ENCODE results near the gene ZNF579. TPM values are rescaled to one million over a fixed set of nuclear protein-coding genes. Genes with fewer than 3 reads are reported as not detected.

ZNF579 gene
- total RNA-seq, 1 donor from 2014 or later: 58.0 TPM

- H3K27ac ChIP-seq (ENCODE audit: low read depth, low read length): no peak overlapping the region
- H3K4me3 ChIP-seq (ENCODE audit: insufficient read depth, low read depth, low read length): no peak overlapping the region
- no peak overlapping the region for H2AFZ ChIP-seq (ENCODE audit: low read depth, low read length)
- H3K27ac Mint-ChIP-seq (ENCODE audit: unreplicated experiment): no peak overlapping the region
- H3K79me2 ChIP-seq (ENCODE audit: insufficient read depth, low read length): no peaks in the 10 kb centered on the region
- FAIRE-seq: no peak
- H3K9me3 ChIP-seq (ENCODE audit: insufficient read depth, low read depth, low read length): no peaks in the 10 kb centered on the region
- no peaks in the 10 kb centered on the region for H3K9me3 Mint-ChIP-seq (ENCODE audit: unreplicated experiment)
- H3K36me3 Mint-ChIP-seq (ENCODE audit: low read depth, unreplicated experiment): no peaks in the 10 kb centered on the region
- no peaks in the 10 kb centered on the region for H4K20me1 ChIP-seq (ENCODE audit: insufficient read depth, low read length)
- no peak overlapping the region for H3K4me3 Mint-ChIP-seq (ENCODE audit: unreplicated experiment)
- DNase-seq (ENCODE audit: low read depth): no peak
- no peaks in the 10 kb centered on the region for H3K27me3 Mint-ChIP-seq (ENCODE audit: low read depth, unreplicated experiment)
- H3K4me2 ChIP-seq (ENCODE audit: low read length): no peak overlapping the region
- H3K36me3 ChIP-seq (ENCODE audit: insufficient read depth, low read length): no peaks in the 10 kb centered on the region
- no peaks in the 10 kb centered on the region for H3K4me1 Mint-ChIP-seq (ENCODE audit: low read depth, unreplicated experiment)
- no peaks in the 10 kb centered on the region for H3K27me3 ChIP-seq (ENCODE audit: insufficient read depth, low read length)
- TF ChIP-seq EZH2 (IDR thresholded peaks at IDR 0.05; ENCODE audit: insufficient read depth, low read length): no peak
- TF ChIP-seq, protein P1, sequence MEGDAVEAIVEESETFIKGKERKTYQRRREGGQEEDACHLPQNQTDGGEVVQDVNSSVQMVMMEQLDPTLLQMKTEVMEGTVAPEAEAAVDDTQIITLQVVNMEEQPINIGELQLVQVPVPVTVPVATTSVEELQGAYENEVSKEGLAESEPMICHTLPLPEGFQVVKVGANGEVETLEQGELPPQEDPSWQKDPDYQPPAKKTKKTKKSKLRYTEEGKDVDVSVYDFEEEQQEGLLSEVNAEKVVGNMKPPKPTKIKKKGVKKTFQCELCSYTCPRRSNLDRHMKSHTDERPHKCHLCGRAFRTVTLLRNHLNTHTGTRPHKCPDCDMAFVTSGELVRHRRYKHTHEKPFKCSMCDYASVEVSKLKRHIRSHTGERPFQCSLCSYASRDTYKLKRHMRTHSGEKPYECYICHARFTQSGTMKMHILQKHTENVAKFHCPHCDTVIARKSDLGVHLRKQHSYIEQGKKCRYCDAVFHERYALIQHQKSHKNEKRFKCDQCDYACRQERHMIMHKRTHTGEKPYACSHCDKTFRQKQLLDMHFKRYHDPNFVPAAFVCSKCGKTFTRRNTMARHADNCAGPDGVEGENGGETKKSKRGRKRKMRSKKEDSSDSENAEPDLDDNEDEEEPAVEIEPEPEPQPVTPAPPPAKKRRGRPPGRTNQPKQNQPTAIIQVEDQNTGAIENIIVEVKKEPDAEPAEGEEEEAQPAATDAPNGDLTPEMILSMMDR (IDR thresholded peaks at IDR 0.05; ENCODE audit: insufficient read depth, low read depth, low read length): no peak
- H3K9ac ChIP-seq (ENCODE audit: low read length): no peak overlapping the region
- H3K4me1 ChIP-seq (ENCODE audit: insufficient read depth, low read length): no peaks in the 10 kb centered on the region
Observed at GRCh38 chr19:55527197-55528029, 53.2 kb downstream of the ZNF579 start.

Other genes with a start within 250 kb of the ZNF579 start
- gene KMT5C, start 241.0 kb downstream of the ZNF579 start, total RNA-seq: 14.6 and 16.0 TPM in 2 replicates
- gene COX6B2, start 226.1 kb downstream of the ZNF579 start, total RNA-seq: 0.50 TPM in 2 replicates
- 0.10 and 0.20 TPM in 2 replicates for gene GARIN5B, start 217.6 kb downstream of the ZNF579 start, total RNA-seq
- gene IL11, start 210.4 kb downstream of the ZNF579 start, total RNA-seq: 183 and 202 TPM in 2 replicates
- gene TMEM190, start 204.0 kb downstream of the ZNF579 start, total RNA-seq: 2.5 TPM in 2 replicates
- 1.4 and 2.1 TPM in 2 replicates for gene TMEM238, start 196.6 kb downstream of the ZNF579 start, total RNA-seq
- gene RPL28, start 194.9 kb downstream of the ZNF579 start, total RNA-seq: 2,006 and 2,072 TPM in 2 replicates
- 107 and 116 TPM in 2 replicates for gene UBE2S, start 173.1 kb downstream of the ZNF579 start, total RNA-seq
- 0.09 TPM in 1 of 2 replicates, not detected in the other for gene SHISA7, start 137.5 kb downstream of the ZNF579 start, total RNA-seq
- 58.8 and 61.6 TPM in 2 replicates for gene ISOC2, start 119.2 kb downstream of the ZNF579 start, total RNA-seq
- not detected in 2 replicates for gene C19orf85, start 116.1 kb downstream of the ZNF579 start, total RNA-seq
- gene ZNF628, start 104.2 kb downstream of the ZNF579 start, total RNA-seq: 9.9 and 11.9 TPM in 2 replicates
- gene NAT14, start 95.7 kb downstream of the ZNF579 start, total RNA-seq: 68.7 and 71.2 TPM in 2 replicates
- 46.8 and 66.1 TPM in 2 replicates for gene SSC5D, start 92.4 kb downstream of the ZNF579 start, total RNA-seq
- 2.5 and 4.2 TPM in 2 replicates for gene SBK2, start 43.7 kb downstream of the ZNF579 start, total RNA-seq
- 0.34 and 0.91 TPM in 2 replicates for gene SBK3, start 35.3 kb downstream of the ZNF579 start, total RNA-seq
- gene FIZ1, start 18.7 kb upstream of the ZNF579 start, total RNA-seq: 14.2 and 14.5 TPM in 2 replicates
- 6.0 and 6.3 TPM in 2 replicates for gene ZNF524, start 19.4 kb upstream of the ZNF579 start, total RNA-seq
- 15.0 and 15.3 TPM in 2 replicates for gene ZNF865, start 24.8 kb upstream of the ZNF579 start, total RNA-seq
- gene ZNF784, start 43.7 kb upstream of the ZNF579 start, total RNA-seq: 5.0 and 5.3 TPM in 2 replicates
- gene ZNF580, start 60.2 kb upstream of the ZNF579 start, total RNA-seq: 35.8 and 36.6 TPM in 2 replicates
- 28.4 and 30.0 TPM in 2 replicates for gene ZNF581, start 62.8 kb upstream of the ZNF579 start, total RNA-seq
- gene CCDC106, start 67.4 kb upstream of the ZNF579 start, total RNA-seq: 12.2 and 12.8 TPM in 2 replicates
- 183 and 194 TPM in 2 replicates for gene U2AF2, start 74.2 kb upstream of the ZNF579 start, total RNA-seq
- gene EPN1, start 94.4 kb upstream of the ZNF579 start, total RNA-seq: 145 and 156 TPM in 2 replicates
- not detected in 2 replicates for gene NLRP9, start 157.6 kb upstream of the ZNF579 start, total RNA-seq
- gene RFPL4A, start 178.2 kb upstream of the ZNF579 start, total RNA-seq: 0.43 TPM in 1 of 2 replicates, not detected in the other
- gene RFPL4AL1, start 188.3 kb upstream of the ZNF579 start, total RNA-seq: not detected in 2 replicates

Data from astrocyte (in vitro differentiated cells and primary cell).